ENCODE data around the gene KEL. TPM values are rescaled to one million over a fixed set of nuclear protein-coding genes. Genes with fewer than 3 reads are reported as not detected.

Gene KEL
- total and polyA plus RNA-seq, 2 experiments from 2014 or later = 8.7 to 12.8 TPM

DNA sequence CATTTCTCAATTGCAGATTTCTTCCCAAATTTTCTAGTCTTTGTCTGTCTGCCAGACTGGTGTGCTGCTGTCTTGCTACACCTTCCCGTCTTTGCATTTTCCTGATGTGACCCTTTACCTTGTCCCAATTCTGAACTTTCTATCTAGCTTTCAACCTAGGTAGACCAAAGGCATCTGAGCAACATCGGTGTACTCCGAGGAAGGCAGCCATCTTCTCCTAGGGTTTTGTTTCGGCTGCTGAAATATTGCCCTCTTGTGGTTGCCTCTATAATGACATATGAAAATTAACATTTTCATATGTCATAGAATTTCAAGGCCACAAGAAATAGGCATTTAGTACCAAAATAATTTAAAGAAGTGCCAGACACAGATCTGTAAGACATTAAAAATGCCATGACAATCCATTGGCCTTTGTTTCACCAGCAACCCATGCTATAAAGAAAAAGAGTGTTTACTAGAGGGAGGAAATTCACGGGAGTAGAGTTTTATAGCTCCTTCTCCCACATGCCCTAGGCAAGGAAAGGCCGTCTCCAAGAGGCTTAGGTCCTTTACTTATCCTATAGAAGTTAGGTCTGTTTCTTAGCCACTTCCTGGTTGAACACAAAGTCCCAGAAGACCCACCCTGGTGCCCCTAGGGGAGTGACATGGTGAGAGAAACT, 41.4 kb upstream of the KEL start:
- H4K20me1 ChIP-seq (ENCODE audit: insufficient read depth, poor library complexity, severe bottlenecking) = no peaks in the 10 kb centered on the region
- no peaks in the 10 kb centered on the region for H3K36me3 ChIP-seq (replicated peaks; ENCODE audit: insufficient read depth, low read depth)
- no peak overlapping the region for H3K27ac ChIP-seq
- no peaks in the 10 kb centered on the region for H3K4me1 ChIP-seq (ENCODE audit: insufficient read depth)
- no peaks in the 10 kb centered on the region for H3K79me2 ChIP-seq
- DNase-seq (ENCODE audit: low spot score) = peak; percentile 59
- TF ChIP-seq CTCF (IDR thresholded peaks at IDR 0.05; ENCODE audit: poor library complexity) = peak; percentile 74
- TF ChIP-seq EZH2 (IDR thresholded peaks at IDR 0.05; ENCODE audit: borderline replicate concordance) = no peak
- no peaks in the 10 kb centered on the region for H3K9me2 ChIP-seq (replicated peaks; ENCODE audit: insufficient read depth)
- H3K4me2 ChIP-seq = peak overlapping the region; percentile 57
- peaks cover 6% of the 10 kb centered on the region for H3K27me3 ChIP-seq
- 42% methylated on average over 6 of the region's 6 CpGs for WGBS (ENCODE audit: low lambda C conversion rate, missing lambda C conversion rate)
- peak overlapping the region; percentile 45 for H2AFZ ChIP-seq
- no peak overlapping the region for H3K4me3 ChIP-seq
- H3K9me3 ChIP-seq (ENCODE audit: low read depth) = no peaks in the 10 kb centered on the region

DNA sequence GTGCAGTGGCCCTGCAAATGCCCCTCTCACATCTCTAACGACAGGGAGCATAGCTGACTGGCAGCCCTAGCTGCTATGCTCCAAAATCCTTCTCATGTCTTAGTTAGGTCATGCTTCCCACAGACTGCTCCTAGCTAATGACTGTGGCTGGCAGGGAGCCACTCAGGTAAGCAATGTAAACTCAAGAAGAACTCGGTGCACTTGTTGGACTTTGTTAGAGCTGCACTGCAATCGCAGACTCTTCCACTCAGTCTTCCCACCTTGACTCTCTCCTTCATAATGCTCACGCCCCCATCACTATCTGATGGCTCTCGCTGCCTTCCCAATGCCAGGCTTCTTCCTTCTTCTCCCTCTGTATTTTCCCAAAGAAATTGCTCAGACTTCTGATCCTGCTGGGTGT, 40.7 kb upstream of the KEL start:
- H3K79me2 ChIP-seq = no peaks in the 10 kb centered on the region
- TF ChIP-seq EZH2 (IDR thresholded peaks at IDR 0.05; ENCODE audit: borderline replicate concordance) (no peak), CTCF (IDR thresholded peaks at IDR 0.05; ENCODE audit: poor library complexity) (no peak), EZH2phosphoT487 (IDR thresholded peaks at IDR 0.05; ENCODE audit: low read depth, severe bottlenecking, unreplicated experiment) (no peak)
- no peaks in the 10 kb centered on the region for H3K9me2 ChIP-seq (replicated peaks; ENCODE audit: insufficient read depth)
- WGBS (ENCODE audit: low lambda C conversion rate, missing lambda C conversion rate) = 84% methylated on average over 5 of the region's 5 CpGs
- no peaks in the 10 kb centered on the region for H3K4me1 ChIP-seq (ENCODE audit: insufficient read depth)
- H2AFZ ChIP-seq = peak overlapping the region; percentile 45
- DNase-seq (ENCODE audit: low spot score) = peak; percentile 33
- H4K20me1 ChIP-seq (ENCODE audit: insufficient read depth, poor library complexity, severe bottlenecking) = no peaks in the 10 kb centered on the region
- H3K4me2 ChIP-seq = peak overlapping the region; percentile 57
- H3K9me3 ChIP-seq (ENCODE audit: low read depth) = no peaks in the 10 kb centered on the region
- H3K27ac ChIP-seq = no peak overlapping the region
- H3K27me3 ChIP-seq = peaks cover 6% of the 10 kb centered on the region
- no peak overlapping the region for H3K4me3 ChIP-seq
- H3K36me3 ChIP-seq (replicated peaks; ENCODE audit: insufficient read depth, low read depth) = no peaks in the 10 kb centered on the region

DNA sequence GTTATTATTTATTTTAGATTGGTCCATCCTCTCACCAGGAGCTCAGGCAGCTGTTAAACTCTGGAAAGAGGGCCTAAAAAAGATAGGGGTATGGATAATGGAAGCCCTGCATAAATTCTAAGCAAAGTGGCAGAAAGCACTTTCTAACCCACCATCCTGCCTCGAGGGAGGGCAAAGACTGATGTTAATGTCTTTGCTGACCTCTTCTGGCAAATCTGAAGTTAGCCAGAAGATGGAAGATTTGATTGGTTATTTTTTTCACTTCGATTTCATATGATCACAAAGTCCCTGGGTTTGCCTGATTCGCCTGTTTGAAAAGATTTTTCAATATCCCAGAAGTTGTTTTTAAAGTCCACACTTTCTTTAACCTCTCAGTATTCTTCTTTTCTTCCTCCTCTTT, 39.9 kb upstream of the KEL start:
- Histone ChIP-seq H2AFZ (no peak overlapping the region), H3K4me3 (no peak overlapping the region), H3K79me2 (no peaks in the 10 kb centered on the region), H3K4me2 (no peak overlapping the region), H3K27me3 (peaks cover 6% of the 10 kb centered on the region), H3K9me3 (ENCODE audit: low read depth) (no peaks in the 10 kb centered on the region), H3K4me1 (ENCODE audit: insufficient read depth) (no peaks in the 10 kb centered on the region), H4K20me1 (ENCODE audit: insufficient read depth, poor library complexity, severe bottlenecking) (no peaks in the 10 kb centered on the region), H3K9me2 (replicated peaks; ENCODE audit: insufficient read depth) (no peaks in the 10 kb centered on the region), H3K36me3 (replicated peaks; ENCODE audit: insufficient read depth, low read depth) (no peaks in the 10 kb centered on the region), H3K27ac (no peak overlapping the region)
- peak; percentile 41 for DNase-seq (ENCODE audit: low spot score)
- TF ChIP-seq EZH2 (IDR thresholded peaks at IDR 0.05; ENCODE audit: borderline replicate concordance) (no peak), EZH2phosphoT487 (IDR thresholded peaks at IDR 0.05; ENCODE audit: low read depth, severe bottlenecking, unreplicated experiment) (no peak), CTCF (IDR thresholded peaks at IDR 0.05; ENCODE audit: poor library complexity) (peak; percentile 54)
- 50% methylated on average over 3 of the region's 3 CpGs for WGBS (ENCODE audit: low lambda C conversion rate, missing lambda C conversion rate)
